Activated T-cell treated with anti-CD3 and anti-CD28 coated beads for 48 hours (primary cell): ENCODE data around the gene OS9.
"Not testable (repeated sequence)": the region's sequence is repeated elsewhere in the genome, so short reads cannot be mapped to it uniquely, and the experiment has no call there.

Experiments
- DNase-seq: peaks from one replicate; pipeline ENCODE4 v3.0.0-alpha.2; 2020; ENCODE audit warnings: low read depth

The OS9 gene

DNA sequence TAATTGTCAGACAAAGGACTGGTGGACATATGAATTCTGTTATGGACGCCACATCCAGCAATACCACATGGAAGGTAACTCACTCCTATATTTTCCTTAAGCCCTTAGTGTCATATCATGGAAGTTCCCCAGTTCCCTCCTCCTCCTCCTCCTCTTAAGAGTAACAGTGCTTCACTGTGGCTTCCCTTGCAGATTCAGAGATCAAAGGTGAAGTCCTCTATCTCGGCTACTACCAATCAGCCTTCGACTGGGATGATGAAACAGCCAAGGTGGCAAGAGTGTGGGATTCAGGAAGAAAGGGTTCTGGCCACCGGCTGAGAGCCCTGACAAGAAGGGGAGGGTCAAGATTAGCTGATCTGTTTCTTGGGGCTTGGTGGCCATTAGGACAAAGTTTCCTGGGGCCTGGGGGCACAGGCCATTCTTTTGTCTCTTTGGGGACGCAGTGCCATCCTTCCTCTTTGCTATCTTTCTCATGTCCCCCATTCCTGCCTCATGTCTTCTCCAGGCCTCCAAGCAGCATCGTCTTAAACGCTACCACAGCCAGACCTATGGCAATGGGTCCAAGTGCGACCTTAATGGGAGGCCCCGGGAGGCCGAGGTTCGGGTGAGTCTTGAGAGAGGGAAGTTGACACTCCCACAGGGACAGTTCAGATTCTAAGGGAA lies 2.0 kb downstream of the OS9 start:
- no peak for DNase-seq

GRCh38 chr12:57697076-57697475 lies 3.1 kb downstream of the OS9 start:
- DNase-seq: no peak

DNA sequence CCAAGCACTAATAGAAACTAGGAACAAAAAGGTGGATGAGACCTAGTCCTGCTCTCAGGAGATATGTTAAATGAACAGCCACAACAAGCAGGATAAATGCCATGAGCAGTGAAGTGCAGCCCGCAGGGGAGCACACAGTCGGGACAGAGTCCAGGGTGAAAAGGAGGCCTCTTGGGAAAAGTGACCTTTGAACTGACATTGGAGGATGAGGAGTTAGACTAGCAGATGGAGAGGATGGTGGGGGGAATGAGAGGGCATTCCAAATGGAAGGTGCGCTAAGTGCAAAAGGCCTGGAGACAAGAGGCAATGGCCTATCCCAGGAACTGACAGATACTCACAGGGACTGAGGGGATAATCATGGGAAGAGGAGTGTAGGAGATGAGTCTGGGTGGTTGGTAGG lies 4.5 kb downstream of the OS9 start:
- no peak for DNase-seq

GRCh38 chr12:57700317-57700716 lies 6.4 kb downstream of the OS9 start:
- DNase-seq: no peak

DNA sequence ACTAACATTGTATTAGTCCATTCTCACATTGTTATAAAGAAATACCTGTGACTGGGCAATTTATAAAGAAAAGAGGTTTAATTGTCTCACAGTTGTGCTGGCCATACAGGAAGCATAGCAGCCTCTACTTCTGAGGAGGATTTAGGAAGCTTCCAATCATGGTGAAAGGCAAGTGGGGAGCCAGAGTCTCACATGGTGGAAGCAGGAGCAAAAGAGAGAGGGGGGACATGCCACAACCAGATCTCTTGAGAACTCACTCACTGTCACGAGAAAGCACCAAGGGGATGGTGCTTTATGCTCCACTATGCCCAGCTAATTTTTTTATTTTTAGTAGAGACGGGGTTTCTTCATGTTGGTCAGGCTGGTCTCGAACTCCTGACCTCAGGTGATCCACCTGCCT lies 13.3 kb downstream of the OS9 start:
- no peak for DNase-seq

GRCh38 chr12:57708296-57708695 lies 14.4 kb downstream of the OS9 start:
- DNase-seq: no peak

GRCh38 chr12:57712701-57713100 lies 18.8 kb downstream of the OS9 start:
- no peak for DNase-seq

GRCh38 chr12:57713209-57713608 lies 19.3 kb downstream of the OS9 start:
- no peak for DNase-seq

DNA sequence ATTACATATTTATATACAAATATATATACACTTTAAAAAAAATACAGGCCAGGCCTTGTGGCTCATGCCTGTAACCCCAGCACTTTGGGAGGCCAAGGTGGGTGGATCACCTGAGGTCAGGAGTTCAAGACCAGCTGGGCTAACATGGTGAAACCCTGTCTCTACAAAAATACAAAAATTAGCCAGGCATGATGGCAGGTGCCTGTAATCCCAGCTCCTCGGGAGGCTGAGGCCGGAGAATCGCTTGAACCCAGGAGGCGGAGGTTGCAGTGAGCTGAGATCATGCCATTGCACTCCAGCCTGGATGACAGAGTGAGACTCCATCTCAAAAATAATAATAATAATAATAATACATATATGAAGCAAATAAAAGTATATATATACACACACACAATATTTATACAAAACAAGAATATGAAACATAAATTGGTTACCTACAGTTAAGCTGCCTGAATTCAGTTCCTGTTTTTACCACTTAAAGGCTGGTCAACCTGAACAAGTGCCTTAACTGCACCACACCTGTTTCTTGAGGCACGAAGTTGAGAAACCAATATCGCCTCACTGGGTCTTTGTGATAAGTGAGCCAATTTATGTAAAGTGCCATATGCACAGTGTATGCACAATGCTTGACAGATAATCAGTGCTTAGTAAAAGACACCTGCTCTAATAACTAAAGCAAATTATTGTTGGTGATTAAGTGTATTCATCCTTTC lies 21.3 kb downstream of the OS9 start:
- DNase-seq: not testable (repeated sequence)

DNA sequence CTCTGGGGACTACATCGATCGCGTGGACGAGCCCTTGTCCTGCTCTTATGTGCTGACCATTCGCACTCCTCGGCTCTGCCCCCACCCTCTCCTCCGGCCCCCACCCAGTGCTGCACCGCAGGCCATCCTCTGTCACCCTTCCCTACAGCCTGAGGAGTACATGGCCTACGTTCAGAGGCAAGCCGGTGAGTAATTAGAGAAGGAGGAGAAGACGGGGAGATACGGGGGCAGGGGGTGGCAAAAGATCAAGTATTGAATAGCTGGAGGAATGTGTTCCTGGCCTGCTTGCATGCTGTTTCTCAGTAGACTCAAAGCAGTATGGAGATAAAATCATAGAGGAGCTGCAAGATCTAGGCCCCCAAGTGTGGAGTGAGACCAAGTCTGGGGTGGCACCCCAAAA lies 21.9 kb downstream of the OS9 start:
- DNase-seq: no peak

DNA sequence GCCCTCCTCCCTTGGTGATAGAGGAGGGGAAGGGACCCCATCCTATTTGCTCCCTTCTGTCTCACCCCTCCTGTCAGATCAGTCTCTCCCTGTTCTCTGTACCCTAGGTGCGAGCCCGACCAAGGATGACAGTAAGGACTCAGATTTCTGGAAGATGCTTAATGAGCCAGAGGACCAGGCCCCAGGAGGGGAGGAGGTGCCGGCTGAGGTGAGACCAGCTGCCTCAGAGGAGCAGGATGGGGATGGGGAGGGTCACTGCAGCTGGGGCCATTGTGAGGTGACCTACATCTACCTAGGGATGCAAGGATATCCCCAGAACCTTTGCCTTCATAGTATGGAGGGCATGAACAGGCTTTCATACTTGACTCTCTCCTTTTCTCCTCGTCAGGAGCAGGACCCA lies 22.4 kb downstream of the OS9 start:
- no peak for DNase-seq

GRCh38 chr12:57717131-57717530 lies 23.2 kb downstream of the OS9 start:
- DNase-seq: no peak

- DNase-seq: no peak
Observed at GRCh38 chr12:57717846-57718640, 24.1 kb downstream of the OS9 start.

DNA sequence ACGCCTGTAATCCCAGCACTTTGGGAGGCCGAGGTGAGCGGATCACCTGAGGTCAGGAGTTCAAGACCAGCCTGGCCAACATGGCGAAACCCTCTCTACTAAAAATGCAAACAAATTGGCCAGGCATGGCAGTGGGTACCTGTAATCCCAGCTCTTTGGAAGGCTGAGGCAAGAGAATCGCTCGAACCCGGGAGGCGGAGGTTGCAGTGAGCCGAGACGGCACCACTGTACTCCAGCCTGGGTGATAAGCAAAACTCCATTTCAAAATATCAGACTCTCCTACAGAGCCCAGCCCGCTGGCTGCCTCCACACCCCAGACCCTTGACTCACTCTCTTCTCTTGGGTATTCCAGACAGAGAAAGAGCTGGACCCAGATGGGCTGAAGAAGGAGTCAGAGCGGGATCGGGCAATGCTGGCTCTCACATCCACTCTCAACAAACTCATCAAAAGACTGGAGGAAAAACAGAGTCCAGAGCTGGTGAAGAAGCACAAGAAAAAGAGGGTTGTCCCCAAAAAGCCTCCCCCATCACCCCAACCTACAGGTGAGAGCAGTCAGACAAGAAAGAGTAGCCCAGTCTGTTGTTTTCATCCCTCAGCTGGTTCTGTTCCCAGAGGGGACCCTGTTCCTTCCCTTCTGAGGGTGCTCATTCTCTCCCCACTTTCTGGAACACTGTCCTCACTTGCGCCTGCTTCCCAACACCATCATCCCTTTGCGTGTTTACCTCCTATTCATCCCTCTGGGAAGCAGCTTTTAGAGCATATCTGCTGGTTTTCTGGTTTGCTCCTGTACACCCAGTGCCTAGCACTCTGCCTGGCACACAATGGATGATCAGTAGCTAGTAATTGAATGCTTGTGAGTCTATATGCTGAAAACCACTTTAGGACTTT lies 25.0 kb downstream of the OS9 start:
- no peak for DNase-seq

GRCh38 chr12:57719777-57720605 lies 26.1 kb downstream of the OS9 start:
- no peak for DNase-seq

DNA sequence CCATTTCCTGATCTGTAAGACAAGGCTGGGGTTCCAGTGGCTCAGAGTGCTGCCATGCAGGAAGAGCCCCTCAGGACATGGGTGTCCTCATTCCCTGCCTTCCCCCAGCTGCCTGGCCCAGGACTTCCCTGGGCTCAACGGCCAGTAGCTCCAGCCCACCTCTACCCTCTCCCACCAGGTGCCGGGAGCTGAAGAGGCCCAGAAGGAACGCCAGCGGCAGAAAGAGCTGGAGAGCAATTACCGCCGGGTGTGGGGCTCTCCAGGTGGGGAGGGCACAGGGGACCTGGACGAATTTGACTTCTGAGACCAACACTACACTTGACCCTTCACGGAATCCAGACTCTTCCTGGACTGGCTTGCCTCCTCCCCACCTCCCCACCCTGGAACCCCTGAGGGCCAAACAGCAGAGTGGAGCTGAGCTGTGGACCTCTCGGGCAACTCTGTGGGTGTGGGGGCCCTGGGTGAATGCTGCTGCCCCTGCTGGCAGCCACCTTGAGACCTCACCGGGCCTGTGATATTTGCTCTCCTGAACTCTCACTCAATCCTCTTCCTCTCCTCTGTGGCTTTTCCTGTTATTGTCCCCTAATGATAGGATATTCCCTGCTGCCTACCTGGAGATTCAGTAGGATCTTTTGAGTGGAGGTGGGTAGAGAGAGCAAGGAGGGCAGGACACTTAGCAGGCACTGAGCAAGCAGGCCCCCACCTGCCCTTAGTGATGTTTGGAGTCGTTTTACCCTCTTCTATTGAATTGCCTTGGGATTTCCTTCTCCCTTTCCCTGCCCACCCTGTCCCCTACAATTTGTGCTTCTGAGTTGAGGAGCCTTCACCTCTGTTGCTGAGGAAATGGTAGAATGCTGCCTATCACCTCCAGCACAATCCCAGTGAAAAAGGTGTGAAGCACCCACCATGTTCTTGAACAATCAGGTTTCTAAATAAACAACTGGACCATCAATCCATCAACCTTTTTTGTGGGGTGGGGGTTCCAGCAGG lies 27.0 kb downstream of the OS9 start:
- DNase-seq: no peak

GRCh38 chr12:57721846-57722608 lies 28.1 kb downstream of the OS9 start:
- not testable (repeated sequence) for DNase-seq

GRCh38 chr12:57722716-57723629 lies 29.0 kb downstream of the OS9 start:
- no peak for DNase-seq
